Measurements from ENCODE around the gene ZNF598.
"Not testable (repeated sequence)": the region's sequence is repeated elsewhere in the genome, so short reads cannot be mapped to it uniquely, and the experiment has no call there.

Gene ZNF598

GRCh38 chr16:2013527-2013926, 3.9 kb upstream of the ZNF598 start:
- H3K36me3 Mint-ChIP-seq (ENCODE audit: low read depth): peaks cover under 1% of the 10 kb centered on the region

GRCh38 chr16:2011726-2012125, 2.1 kb upstream of the ZNF598 start:
- H3K4me3 Mint-ChIP-seq; H3K27ac Mint-ChIP-seq; intact Hi-C loops (cut with micrococcal nuclease); H3K27me3 Mint-ChIP-seq; H3K9me3 Mint-ChIP-seq: not testable (repeated sequence)
- Mint-ChIP-seq H3K4me1 (ENCODE audit: low read depth) (peaks cover 40% of the 10 kb centered on the region), H3K36me3 (ENCODE audit: low read depth) (peaks cover 17% of the 10 kb centered on the region)

More at GRCh38 chr16:2013527-2013926, 3.9 kb upstream of the ZNF598 start:
- H3K27me3 Mint-ChIP-seq: peaks cover 15% of the 10 kb centered on the region
- no peak overlapping the region for H3K4me3 Mint-ChIP-seq
- H3K27ac Mint-ChIP-seq: no peak overlapping the region
- intact Hi-C loops (cut with micrococcal nuclease): no loop called here
- H3K9me3 Mint-ChIP-seq: no peaks in the 10 kb centered on the region
- H3K4me1 Mint-ChIP-seq (ENCODE audit: low read depth): peaks cover 22% of the 10 kb centered on the region

GRCh38 chr16:2009164-2009711, 383 bp downstream of the ZNF598 start:
- intact Hi-C loops (cut with micrococcal nuclease): no loop called here
- Mint-ChIP-seq H3K4me3 (peak overlapping the region; percentile 81), H3K27me3 (peaks cover 2% of the 10 kb centered on the region), H3K36me3 (ENCODE audit: low read depth) (peaks cover 40% of the 10 kb centered on the region), H3K4me1 (ENCODE audit: low read depth) (peaks cover 55% of the 10 kb centered on the region), H3K9me3 (no peaks in the 10 kb centered on the region), H3K27ac (peak overlapping the region; percentile 92)

- H3K27me3 Mint-ChIP-seq: peaks cover 2% of the 10 kb centered on the region
- peaks cover 59% of the 10 kb centered on the region for H3K4me1 Mint-ChIP-seq (ENCODE audit: low read depth)
Measured at GRCh38 chr16:2008631-2009163, 924 bp downstream of the ZNF598 start.

GRCh38 chr16:2008009-2008526, 1.6 kb downstream of the ZNF598 start:
- Mint-ChIP-seq H3K36me3 (ENCODE audit: low read depth) (peaks cover 45% of the 10 kb centered on the region), H3K27me3 (peaks cover 2% of the 10 kb centered on the region), H3K27ac (peak overlapping the region; percentile 73), H3K4me3 (peak overlapping the region; percentile 81), H3K9me3 (no peaks in the 10 kb centered on the region), H3K4me1 (ENCODE audit: low read depth) (peaks cover 59% of the 10 kb centered on the region)
- intact Hi-C loops (cut with micrococcal nuclease): no loop called here

More at GRCh38 chr16:2008631-2009163, 924 bp downstream of the ZNF598 start:
- peak overlapping the region; percentile 73 for H3K27ac Mint-ChIP-seq
- intact Hi-C loops (cut with micrococcal nuclease): no loop called here
- peaks cover 40% of the 10 kb centered on the region for H3K36me3 Mint-ChIP-seq (ENCODE audit: low read depth)
- peak overlapping the region; percentile 81 for H3K4me3 Mint-ChIP-seq
- no peaks in the 10 kb centered on the region for H3K9me3 Mint-ChIP-seq

- Mint-ChIP-seq H3K27ac (peak overlapping the region; percentile 73), H3K27me3 (peaks cover 2% of the 10 kb centered on the region), H3K36me3 (ENCODE audit: low read depth) (peaks cover 53% of the 10 kb centered on the region), H3K4me1 (ENCODE audit: low read depth) (peaks cover 59% of the 10 kb centered on the region), H3K4me3 (peak overlapping the region; percentile 81), H3K9me3 (no peaks in the 10 kb centered on the region)
- intact Hi-C loops (cut with micrococcal nuclease): no loop called here
Measured at GRCh38 chr16:2007081-2007836, 2.4 kb downstream of the ZNF598 start.

- H3K27me3 Mint-ChIP-seq: peaks cover 2% of the 10 kb centered on the region
- H3K4me1 Mint-ChIP-seq (ENCODE audit: low read depth): peaks cover 59% of the 10 kb centered on the region
- H3K4me3 Mint-ChIP-seq: no peak overlapping the region
- peaks cover 63% of the 10 kb centered on the region for H3K36me3 Mint-ChIP-seq (ENCODE audit: low read depth)
- H3K9me3 Mint-ChIP-seq: no peaks in the 10 kb centered on the region
- intact Hi-C loops (cut with micrococcal nuclease): no loop called here
- peak overlapping the region; percentile 40 for H3K27ac Mint-ChIP-seq
Measured at GRCh38 chr16:2006317-2006716, 3.3 kb downstream of the ZNF598 start.

- Mint-ChIP-seq H3K27me3 (peaks cover 2% of the 10 kb centered on the region), H3K27ac (peak overlapping the region; percentile 40), H3K36me3 (ENCODE audit: low read depth) (peaks cover 69% of the 10 kb centered on the region), H3K4me3 (peak overlapping the region; percentile 45), H3K4me1 (ENCODE audit: low read depth) (peaks cover 60% of the 10 kb centered on the region), H3K9me3 (no peaks in the 10 kb centered on the region)
- intact Hi-C loops (cut with micrococcal nuclease): no loop called here
Measured at GRCh38 chr16:2005646-2006045, 4.0 kb downstream of the ZNF598 start.

- Mint-ChIP-seq H3K9me3 (no peaks in the 10 kb centered on the region), H3K27ac (peak overlapping the region; percentile 40), H3K27me3 (peaks cover 2% of the 10 kb centered on the region), H3K4me3 (no peak overlapping the region), H3K36me3 (ENCODE audit: low read depth) (peaks cover 76% of the 10 kb centered on the region), H3K4me1 (ENCODE audit: low read depth) (peaks cover 60% of the 10 kb centered on the region)
- intact Hi-C loops (cut with micrococcal nuclease): loop anchor here (1.0 kb wide), 1 partner anchor 148 kb away; no protein-coding TSS in a partner anchor
Measured at GRCh38 chr16:2004795-2005517, 4.7 kb downstream of the ZNF598 start.

GRCh38 chr16:2003827-2004641, 5.6 kb downstream of the ZNF598 start:
- Mint-ChIP-seq H3K4me3 (peak overlapping the region; percentile 5), H3K27me3 (peaks cover 2% of the 10 kb centered on the region), H3K9me3 (no peaks in the 10 kb centered on the region), H3K27ac (peak overlapping the region; percentile 40), H3K36me3 (ENCODE audit: low read depth) (peaks cover 86% of the 10 kb centered on the region), H3K4me1 (ENCODE audit: low read depth) (peaks cover 63% of the 10 kb centered on the region)
- intact Hi-C loops (cut with micrococcal nuclease): loop anchor here (1.0 kb wide), 1 partner anchor 149 kb away; no protein-coding TSS in a partner anchor

- intact Hi-C loops (cut with micrococcal nuclease): no loop called here
Measured at GRCh38 chr16:2003231-2003826, 6.3 kb downstream of the ZNF598 start.

GRCh38 chr16:2002406-2003230, 7.0 kb downstream of the ZNF598 start:
- peaks cover 90% of the 10 kb centered on the region for H3K36me3 Mint-ChIP-seq (ENCODE audit: low read depth)
- intact Hi-C loops (cut with micrococcal nuclease): no loop called here
- peaks cover 49% of the 10 kb centered on the region for H3K4me1 Mint-ChIP-seq (ENCODE audit: low read depth)
- no peak overlapping the region for H3K4me3 Mint-ChIP-seq
- no peaks in the 10 kb centered on the region for H3K9me3 Mint-ChIP-seq
- H3K27ac Mint-ChIP-seq: no peak overlapping the region
- H3K27me3 Mint-ChIP-seq: peaks cover 2% of the 10 kb centered on the region

More at GRCh38 chr16:2003231-2003826, 6.3 kb downstream of the ZNF598 start:
- peaks cover 2% of the 10 kb centered on the region for H3K27me3 Mint-ChIP-seq
- H3K36me3 Mint-ChIP-seq (ENCODE audit: low read depth): peaks cover 90% of the 10 kb centered on the region
- no peak overlapping the region for H3K27ac Mint-ChIP-seq
- peaks cover 56% of the 10 kb centered on the region for H3K4me1 Mint-ChIP-seq (ENCODE audit: low read depth)
- H3K4me3 Mint-ChIP-seq: no peak overlapping the region
- no peaks in the 10 kb centered on the region for H3K9me3 Mint-ChIP-seq
